ENCODE data around the gene IL5. TPM values are rescaled to one million over a fixed set of nuclear protein-coding genes. Genes with fewer than 3 reads are reported as not detected.

Gene IL5
- total and polyA plus RNA-seq, 2 of the 13 experiments (the other 11 are each of a cell fraction or from before 2014, with no cell fraction given): not detected

DNA sequence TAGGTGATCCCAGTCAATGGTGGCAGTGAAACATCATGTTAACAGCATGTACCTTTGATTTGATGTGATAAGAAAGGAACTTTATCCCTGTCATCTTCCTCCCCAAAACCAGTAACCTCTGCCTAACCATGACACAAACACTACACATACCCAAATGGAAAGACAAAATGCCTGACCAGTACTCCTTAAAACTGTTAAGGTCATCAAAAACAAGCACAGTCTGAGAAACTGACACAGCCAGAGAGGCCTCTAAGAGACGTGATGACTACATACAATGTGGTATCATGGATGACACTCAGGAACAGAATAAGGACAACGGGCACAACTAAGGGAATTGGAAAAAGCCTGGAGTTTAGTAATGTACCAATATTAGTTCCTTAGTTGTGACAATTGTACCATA, 3.9 kb upstream of the IL5 start (continued):
- TF ChIP-seq MAFK (conservative IDR thresholded peaks at IDR 0.05 in 1 of 2, IDR thresholded peaks at IDR 0.05 in 1 of 2; ENCODE audit: low read length in 2 of 2) (peak; percentile 85 to 86), RXRB (CRISPR knock-in tag; IDR thresholded peaks at IDR 0.05; ENCODE audit: borderline replicate concordance) (no peak)
- TF ChIP-seq, protein P1, sequence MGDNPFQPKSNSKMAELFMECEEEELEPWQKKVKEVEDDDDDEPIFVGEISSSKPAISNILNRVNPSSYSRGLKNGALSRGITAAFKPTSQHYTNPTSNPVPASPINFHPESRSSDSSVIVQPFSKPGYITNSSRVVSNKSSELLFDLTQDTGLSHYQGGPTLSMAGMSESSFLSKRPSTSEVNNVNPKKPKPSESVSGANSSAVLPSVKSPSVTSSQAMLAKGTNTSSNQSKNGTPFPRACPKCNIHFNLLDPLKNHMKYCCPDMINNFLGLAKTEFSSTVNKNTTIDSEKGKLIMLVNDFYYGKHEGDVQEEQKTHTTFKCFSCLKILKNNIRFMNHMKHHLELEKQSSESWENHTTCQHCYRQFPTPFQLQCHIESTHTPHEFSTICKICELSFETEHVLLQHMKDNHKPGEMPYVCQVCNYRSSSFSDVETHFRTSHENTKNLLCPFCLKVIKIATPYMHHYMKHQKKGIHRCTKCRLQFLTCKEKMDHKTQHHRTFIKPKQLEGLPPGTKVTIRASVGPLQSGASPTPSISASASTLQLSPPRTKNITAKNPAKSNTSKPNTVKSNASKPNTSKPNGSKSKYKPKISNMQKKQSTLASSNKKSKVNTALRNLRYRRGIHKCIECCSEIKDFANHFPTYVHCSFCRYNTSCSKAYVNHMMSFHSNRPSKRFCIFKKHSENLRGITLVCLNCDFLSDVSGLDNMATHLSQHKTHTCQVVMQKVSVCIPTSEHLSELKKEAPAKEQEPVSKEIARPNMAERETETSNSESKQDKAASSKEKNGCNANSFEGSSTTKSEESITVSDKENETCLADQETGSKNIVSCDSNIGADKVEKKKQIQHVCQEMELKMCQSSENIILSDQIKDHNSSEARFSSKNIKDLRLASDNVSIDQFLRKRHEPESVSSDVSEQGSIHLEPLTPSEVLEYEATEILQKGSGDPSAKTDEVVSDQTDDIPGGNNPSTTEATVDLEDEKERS (CRISPR knock-in tag; IDR thresholded peaks at IDR 0.05): no peak

DNA sequence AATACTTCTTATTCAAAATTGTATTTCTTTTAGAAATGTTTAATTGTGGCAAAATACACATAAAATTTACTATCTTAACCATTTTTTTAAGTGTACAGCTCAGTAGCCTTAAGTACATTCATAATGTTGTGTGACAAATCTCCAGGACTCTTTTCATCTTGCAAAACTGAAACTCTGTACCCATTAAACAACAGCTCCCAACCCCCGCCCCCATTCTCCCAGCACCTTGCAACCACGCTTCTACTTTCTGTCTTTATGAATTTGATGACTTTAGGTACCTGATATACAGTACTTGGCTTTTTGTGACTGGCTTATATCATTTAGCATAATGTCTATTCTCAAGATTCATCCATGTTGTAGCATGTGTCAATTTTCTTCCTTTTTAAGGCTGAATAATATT, 2.8 kb upstream of the IL5 start:
- Histone ChIP-seq H3K27me3 (ENCODE audit: control insufficient read depth in 1 of 2, insufficient read depth in 2 of 2, low read length in 2 of 2) (peaks cover 0 to 5% of the 10 kb centered on the region in 2 experiments; a peak in 1 of 5 replicates), H3K9me3 (ENCODE audit: low read length) (no peaks in the 10 kb centered on the region), H4K20me1 (ENCODE audit: insufficient read depth, low read length) (no peaks in the 10 kb centered on the region), H3K9ac (ENCODE audit: insufficient read depth, low read depth, low read length) (no peak overlapping the region), H3K4me3 (replicated peaks in 1 of 3; ENCODE audit: insufficient read depth in 1 of 3, low read depth in 2 of 3, low read length in 3 of 3) (no peak overlapping the region), H3K4me2 (ENCODE audit: low read depth, low read length) (no peak overlapping the region), H3K4me1 (ENCODE audit: insufficient read depth, low read length) (no peaks in the 10 kb centered on the region), H3K79me2 (ENCODE audit: insufficient read depth, low read length) (no peaks in the 10 kb centered on the region), H3K27ac (ENCODE audit: extremely low read length, insufficient read depth, low read length) (no peak overlapping the region), H2AFZ (ENCODE audit: low read length) (no peak overlapping the region), H3K36me3 (replicated peaks in 1 of 2; ENCODE audit: control insufficient read depth in 1 of 2, insufficient read depth in 2 of 2, low read length in 2 of 2) (no peaks in the 10 kb centered on the region)
- no TSS peak for BruUV-seq (replicated peaks)
- ChIA-PET CTCF (ENCODE audit: low intra/inter-chr PET ratio, low total read pairs) (no interaction called here), POLR2A (interaction anchor here (1.2 kb wide), 1 partner anchor 11 kb away, joined by 4 read pairs; the partner anchor contains the start of gene RAD50)
- in situ Hi-C loops (cut with HindIII; ENCODE audit: extremely low pct_ligation_motif_present, low pct_unique_long_range_greater_than_20kb) (no loop called here), intact Hi-C loops (cut with micrococcal nuclease; ENCODE audit: unreplicated experiment) (no loop called here)
- TF ChIP-seq, protein P2, sequence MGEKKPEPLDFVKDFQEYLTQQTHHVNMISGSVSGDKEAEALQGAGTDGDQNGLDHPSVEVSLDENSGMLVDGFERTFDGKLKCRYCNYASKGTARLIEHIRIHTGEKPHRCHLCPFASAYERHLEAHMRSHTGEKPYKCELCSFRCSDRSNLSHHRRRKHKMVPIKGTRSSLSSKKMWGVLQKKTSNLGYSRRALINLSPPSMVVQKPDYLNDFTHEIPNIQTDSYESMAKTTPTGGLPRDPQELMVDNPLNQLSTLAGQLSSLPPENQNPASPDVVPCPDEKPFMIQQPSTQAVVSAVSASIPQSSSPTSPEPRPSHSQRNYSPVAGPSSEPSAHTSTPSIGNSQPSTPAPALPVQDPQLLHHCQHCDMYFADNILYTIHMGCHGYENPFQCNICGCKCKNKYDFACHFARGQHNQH (CRISPR knock-in tag; IDR thresholded peaks at IDR 0.05): no peak
- TF ChIP-seq, protein P3, sequence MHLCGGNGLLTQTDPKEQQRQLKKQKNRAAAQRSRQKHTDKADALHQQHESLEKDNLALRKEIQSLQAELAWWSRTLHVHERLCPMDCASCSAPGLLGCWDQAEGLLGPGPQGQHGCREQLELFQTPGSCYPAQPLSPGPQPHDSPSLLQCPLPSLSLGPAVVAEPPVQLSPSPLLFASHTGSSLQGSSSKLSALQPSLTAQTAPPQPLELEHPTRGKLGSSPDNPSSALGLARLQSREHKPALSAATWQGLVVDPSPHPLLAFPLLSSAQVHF (CRISPR knock-in tag; IDR thresholded peaks at IDR 0.05): no peak
- TF ChIP-seq, protein P4, sequence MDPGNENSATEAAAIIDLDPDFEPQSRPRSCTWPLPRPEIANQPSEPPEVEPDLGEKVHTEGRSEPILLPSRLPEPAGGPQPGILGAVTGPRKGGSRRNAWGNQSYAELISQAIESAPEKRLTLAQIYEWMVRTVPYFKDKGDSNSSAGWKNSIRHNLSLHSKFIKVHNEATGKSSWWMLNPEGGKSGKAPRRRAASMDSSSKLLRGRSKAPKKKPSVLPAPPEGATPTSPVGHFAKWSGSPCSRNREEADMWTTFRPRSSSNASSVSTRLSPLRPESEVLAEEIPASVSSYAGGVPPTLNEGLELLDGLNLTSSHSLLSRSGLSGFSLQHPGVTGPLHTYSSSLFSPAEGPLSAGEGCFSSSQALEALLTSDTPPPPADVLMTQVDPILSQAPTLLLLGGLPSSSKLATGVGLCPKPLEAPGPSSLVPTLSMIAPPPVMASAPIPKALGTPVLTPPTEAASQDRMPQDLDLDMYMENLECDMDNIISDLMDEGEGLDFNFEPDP (CRISPR knock-in tag; conservative IDR thresholded peaks at IDR 0.05): no peak
- TF ChIP-seq, protein P5, sequence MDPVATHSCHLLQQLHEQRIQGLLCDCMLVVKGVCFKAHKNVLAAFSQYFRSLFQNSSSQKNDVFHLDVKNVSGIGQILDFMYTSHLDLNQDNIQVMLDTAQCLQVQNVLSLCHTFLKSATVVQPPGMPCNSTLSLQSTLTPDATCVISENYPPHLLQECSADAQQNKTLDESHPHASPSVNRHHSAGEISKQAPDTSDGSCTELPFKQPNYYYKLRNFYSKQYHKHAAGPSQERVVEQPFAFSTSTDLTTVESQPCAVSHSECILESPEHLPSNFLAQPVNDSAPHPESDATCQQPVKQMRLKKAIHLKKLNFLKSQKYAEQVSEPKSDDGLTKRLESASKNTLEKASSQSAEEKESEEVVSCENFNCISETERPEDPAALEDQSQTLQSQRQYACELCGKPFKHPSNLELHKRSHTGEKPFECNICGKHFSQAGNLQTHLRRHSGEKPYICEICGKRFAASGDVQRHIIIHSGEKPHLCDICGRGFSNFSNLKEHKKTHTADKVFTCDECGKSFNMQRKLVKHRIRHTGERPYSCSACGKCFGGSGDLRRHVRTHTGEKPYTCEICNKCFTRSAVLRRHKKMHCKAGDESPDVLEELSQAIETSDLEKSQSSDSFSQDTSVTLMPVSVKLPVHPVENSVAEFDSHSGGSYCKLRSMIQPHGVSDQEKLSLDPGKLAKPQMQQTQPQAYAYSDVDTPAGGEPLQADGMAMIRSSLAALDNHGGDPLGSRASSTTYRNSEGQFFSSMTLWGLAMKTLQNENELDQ (CRISPR knock-in tag; IDR thresholded peaks at IDR 0.05; ENCODE audit: borderline replicate concordance): no peak
- TF ChIP-seq ZNF839 (CRISPR knock-in tag; IDR thresholded peaks at IDR 0.05; ENCODE audit: borderline replicate concordance): no peak
- TF ChIP-seq, protein P6, sequence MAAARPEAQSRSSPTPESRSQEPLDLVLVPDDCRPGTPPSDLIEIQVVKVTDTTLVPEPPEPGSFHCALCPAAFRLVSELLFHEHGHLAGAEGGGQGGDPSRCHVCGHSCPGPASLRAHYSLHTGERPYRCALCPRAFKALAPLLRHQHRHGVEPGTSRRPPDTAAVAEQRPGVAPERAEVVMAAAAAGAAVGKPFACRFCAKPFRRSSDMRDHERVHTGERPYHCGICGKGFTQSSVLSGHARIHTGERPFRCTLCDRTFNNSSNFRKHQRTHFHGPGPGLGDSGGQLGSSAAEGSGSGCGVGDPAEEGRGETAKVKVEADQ (CRISPR knock-in tag; IDR thresholded peaks at IDR 0.05; ENCODE audit: borderline replicate concordance): no peak
- no peak for TF ChIP-seq NCOR1 (IDR thresholded peaks at IDR 0.05; ENCODE audit: borderline replicate concordance, low read length)
- DNase-seq (ENCODE audit: low spot score) (no peak), FAIRE-seq (no peak), ATAC-seq (no peak)
- 16% methylated on average over 2 of the region's 2 CpGs for WGBS (ENCODE audit: low lambda C conversion rate)

All from HepG2 (cell line).